Measurements from ENCODE around the gene MT1F.
A peak's percentile ranks its signal among the peaks of the same experiment; 100 is the strongest.
"Not testable (repeated sequence)": the region's sequence is repeated elsewhere in the genome, so short reads cannot be mapped to it uniquely, and the experiment has no call there.

The MT1F gene

DNA sequence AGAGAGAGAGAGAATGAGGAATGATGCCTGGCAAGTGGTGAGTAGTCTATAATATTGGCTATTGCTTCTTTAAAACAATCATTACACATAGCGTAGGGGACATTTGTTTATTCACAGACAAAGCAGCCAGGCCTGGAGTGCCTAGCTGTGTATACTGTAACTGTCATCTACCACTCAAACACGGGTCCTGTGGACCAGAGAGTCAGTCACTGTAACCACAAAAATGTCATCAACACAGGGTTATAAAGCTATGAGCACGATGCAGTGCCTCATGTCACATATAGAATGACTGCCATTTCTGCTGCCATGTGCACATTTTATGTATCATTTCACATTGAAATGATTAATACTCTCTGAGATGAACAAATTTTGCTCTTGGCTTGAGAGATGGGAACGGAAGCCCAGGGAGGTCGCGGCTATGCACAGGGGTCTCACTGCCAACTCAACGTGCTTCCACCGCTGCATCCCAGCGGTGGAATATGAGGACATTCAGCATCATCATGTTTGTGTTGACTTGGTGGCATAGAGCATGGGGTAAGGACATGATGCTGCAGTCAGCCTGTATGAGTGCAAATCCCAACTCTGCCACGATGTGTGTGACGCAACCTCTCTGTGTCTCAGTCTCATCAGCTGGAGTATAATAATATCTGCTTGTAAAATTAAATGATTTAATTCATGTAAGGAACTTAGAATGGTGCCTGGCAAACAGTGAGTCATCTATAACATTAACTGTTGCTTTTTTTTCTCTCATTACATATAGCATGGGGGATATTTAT, 15.2 kb downstream of the MT1F start:
- DNase-seq (ENCODE audit: low spot score), result no peak

DNA sequence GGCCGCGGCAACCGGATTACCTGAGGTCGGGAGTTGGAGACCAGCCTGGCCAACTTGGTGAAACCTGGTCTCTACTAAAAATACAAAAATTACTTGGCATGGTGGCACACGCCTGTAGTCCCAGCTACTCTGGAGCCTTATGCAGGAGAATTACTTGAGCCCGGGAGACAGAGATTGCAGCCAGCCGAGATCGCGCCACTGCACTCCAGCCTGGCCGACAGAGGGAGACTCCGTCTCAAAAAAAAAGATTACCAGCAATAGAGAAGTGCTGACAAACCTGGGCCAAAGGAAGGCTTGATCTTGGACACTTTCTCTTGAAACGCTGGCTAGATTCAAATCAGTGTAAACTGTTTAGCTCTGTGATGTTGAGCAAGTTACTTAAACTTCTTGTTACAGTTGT, 16.2 kb downstream of the MT1F start:
- no peak for DNase-seq (ENCODE audit: low spot score)

DNA sequence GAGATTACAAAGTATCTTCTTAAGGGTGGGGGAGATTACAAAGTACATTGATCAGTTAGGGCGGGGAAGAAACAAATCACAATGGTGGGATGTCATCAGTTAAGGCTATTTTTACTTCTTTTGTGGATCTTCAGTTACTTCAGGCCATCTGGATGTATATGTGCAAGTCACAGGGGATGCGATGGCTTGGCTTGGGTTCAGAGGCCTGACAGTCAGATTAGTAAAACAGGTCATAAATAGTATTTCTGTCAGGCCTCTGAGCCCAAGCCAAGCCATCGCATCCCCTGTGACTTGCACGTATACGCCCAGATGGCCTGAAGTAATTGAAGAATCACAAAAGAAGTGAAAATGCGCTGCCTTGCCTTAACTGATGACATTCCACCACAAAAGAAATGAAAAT, 16.8 kb downstream of the MT1F start:
- not testable (repeated sequence) for DNase-seq (ENCODE audit: low spot score)

GRCh38 chr16:56675685-56676210, 18.0 kb downstream of the MT1F start:
- DNase-seq (ENCODE audit: low spot score), result no peak

DNA sequence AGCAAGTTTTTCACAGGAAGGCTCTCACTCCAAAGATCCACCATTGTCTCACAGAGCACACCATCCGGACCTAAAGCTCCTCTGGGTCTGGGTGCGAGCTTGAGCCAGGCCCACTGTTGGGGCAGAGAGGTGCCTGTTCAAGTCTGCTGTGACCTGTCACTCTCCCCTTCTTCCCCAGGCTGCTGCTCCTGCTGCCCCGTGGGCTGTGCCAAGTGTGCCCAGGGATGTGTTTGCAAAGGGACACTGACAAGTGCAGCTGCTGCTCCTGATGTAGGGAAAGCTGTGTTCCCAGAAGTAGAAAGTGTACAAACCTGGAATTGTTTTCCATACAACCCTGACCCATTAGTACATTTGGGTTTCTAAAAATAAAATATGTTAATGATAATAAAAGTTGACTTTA, 19.7 kb downstream of the MT1F start:
- no peak for DNase-seq (ENCODE audit: low spot score)

GRCh38 chr16:56679078-56679730, 21.4 kb downstream of the MT1F start:
- no peak for DNase-seq (ENCODE audit: low spot score)

- no peak for DNase-seq (ENCODE audit: low spot score)
Measured at GRCh38 chr16:56679818-56680217, 22.1 kb downstream of the MT1F start.

DNA sequence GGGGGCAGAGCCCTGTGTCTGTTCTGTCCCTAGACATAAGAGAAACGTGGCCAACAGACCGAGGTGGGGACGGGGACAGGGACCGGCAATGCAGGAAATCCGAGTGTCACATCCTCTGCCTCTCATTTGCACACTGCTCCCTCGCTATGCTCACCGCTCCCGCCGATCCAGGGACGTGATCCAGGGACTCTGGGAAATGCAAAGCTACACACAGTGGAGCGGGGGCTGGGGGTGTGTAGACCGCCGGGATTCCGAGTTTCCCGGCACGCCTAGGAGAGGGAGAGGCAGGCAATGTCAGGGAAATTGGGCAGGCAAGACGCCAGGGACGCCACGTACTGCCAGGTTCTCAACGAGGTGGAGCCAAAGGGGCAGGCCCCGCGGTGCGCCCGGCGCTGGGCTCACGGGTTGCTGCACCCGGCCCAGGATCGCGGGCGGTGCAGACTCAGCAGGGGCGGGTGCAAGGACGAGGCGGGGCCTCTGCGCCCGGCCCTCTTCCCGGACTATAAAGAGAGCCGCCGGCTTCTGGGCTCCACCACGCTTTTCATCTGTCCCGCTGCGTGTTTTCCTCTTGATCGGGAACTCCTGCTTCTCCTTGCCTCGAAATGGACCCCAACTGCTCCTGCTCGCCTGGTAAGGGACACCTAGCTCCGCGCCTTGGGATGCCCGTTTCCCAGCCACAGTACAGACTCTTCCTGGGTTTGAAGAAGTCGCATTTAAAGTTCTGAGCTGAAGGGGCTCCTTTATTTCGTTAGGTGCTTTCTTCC, 24.4 kb downstream of the MT1F start, which contains the start of gene MT1X:
MT1X (plus strand) TSS at position 532 of the 764 bp plus-strand sequence; CDS start at position 603, 71 bp downstream.
- peak; percentile 90 for DNase-seq (ENCODE audit: low spot score)

DNA sequence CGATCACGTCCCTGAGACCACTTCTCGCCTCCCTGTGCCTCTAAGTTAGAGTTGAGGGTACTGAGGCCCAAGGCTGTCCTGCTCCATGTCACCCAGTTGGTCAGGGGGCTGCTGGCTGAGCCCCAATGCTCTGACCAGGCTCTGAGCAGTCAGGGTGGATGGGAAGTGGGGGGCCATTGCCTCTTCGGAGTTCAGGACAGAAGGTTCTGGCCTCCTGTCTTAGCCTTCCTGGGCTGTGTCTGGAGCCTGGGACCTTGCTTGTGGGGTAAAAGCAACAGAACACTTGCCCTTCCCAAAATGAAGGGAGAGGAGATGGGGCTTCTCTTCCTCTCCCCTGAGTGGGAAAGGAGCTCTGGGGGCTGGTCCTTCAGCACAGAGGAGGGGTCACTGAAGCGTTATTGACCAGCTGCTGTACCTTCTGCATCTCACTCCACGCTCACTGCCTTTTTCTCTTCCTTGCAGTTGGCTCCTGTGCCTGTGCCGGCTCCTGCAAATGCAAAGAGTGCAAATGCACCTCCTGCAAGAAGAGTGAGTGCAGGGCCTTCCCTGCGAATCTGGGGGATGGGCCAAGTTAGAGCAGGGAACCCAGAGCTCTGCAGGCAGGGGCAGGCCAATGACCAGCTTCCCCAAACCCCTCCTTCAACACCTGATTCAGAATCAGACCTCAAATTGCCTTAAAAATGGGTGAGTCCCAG, 25.1 kb downstream of the MT1F start:
- no peak for DNase-seq (ENCODE audit: low spot score)

GRCh38 chr16:56683424-56684172, 25.8 kb downstream of the MT1F start:
- no peak for DNase-seq (ENCODE audit: low spot score)

GRCh38 chr16:56684256-56684925, 26.6 kb downstream of the MT1F start:
- DNase-seq (ENCODE audit: low spot score), result no peak

- no peak for DNase-seq (ENCODE audit: low spot score)
Measured at GRCh38 chr16:56684926-56685590, 27.3 kb downstream of the MT1F start.

DNA sequence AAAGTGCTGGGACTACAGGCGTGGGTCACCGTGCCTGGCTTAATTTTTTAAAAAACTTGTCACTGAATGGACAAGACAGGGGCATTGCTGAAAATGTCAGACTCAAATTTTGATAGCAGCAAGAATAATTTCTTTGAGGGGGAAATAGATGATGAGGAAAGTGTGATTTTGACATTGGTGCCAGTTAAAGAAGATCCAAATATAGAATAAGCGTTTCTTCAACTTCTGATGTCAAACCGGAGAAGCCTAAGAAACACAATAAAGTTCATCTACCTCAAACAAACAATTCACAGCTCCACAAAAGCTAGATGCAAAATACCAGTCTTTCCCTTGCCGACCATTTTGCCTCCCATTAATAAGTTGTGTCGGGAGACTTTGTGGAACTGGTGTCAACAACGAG, 29.0 kb downstream of the MT1F start:
- DNase-seq (ENCODE audit: low spot score), result no peak

- DNase-seq (ENCODE audit: low spot score), result no peak
Measured at GRCh38 chr16:56688762-56689161, 31.0 kb downstream of the MT1F start.

GRCh38 chr16:56689171-56689570, 31.4 kb downstream of the MT1F start:
- DNase-seq (ENCODE audit: low spot score), result peak; percentile 38

DNA sequence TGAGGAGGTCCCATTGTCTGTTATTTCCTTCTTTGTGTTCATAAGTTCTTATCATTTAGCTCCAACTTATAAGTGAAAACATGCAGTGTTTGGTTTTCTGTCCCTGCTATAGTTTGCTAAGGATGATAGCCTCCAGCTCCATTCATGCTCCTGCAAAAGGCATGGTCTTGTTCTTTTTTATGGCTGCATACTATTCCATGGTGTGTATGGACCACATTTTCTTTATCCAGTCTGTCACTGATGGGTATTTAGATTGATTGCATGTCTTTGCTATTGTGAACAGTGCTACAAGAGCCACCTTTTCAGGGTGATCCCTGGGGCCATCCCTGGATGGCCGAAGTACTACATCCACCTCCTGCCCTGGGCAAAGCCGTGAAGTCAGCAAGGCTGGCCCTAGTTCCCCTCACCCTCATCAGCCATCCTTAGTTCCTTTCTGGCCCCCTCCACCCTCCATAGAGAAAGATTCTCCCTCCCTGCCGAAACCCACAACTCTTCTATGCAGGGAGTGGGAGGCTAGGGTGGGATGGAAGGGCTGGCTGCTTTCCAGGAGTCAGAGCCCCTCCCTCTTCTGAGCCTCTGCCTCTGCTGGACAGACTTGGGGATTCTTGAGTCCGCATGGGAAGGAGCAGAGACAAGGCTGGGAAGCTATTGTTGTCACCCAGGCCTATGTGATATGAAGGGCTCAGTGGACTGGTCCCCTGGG, 32.8 kb downstream of the MT1F start:
- DNase-seq (ENCODE audit: low spot score), result no peak

- no peak for DNase-seq (ENCODE audit: low spot score)
Measured at GRCh38 chr16:56691885-56692284, 34.1 kb downstream of the MT1F start.

GRCh38 chr16:56695246-56695645, 37.5 kb downstream of the MT1F start:
- DNase-seq (ENCODE audit: low spot score), result no peak

GRCh38 chr16:56697456-56698155, 39.8 kb downstream of the MT1F start:
- no peak for DNase-seq (ENCODE audit: low spot score)

Measured in hepatic stellate cell (primary cell).